ENCODE results near the gene VKORC1L1. TPM values are rescaled to one million over a fixed set of nuclear protein-coding genes. Genes with fewer than 3 reads are reported as not detected.

The VKORC1L1 gene
- total RNA-seq, 4 donors from 2014 or later: 5.0 to 11.0 (median 9.4) TPM

- Histone ChIP-seq H3K4me3 (no peak overlapping the region), H3K27ac (no peak overlapping the region), H3K27me3 (no peaks in the 10 kb centered on the region), H3K36me3 (no peaks in the 10 kb centered on the region), H3K9me3 (no peaks in the 10 kb centered on the region), H3K4me1 (no peaks in the 10 kb centered on the region)
- DNase-seq: no peak
- TF ChIP-seq, protein P1, sequence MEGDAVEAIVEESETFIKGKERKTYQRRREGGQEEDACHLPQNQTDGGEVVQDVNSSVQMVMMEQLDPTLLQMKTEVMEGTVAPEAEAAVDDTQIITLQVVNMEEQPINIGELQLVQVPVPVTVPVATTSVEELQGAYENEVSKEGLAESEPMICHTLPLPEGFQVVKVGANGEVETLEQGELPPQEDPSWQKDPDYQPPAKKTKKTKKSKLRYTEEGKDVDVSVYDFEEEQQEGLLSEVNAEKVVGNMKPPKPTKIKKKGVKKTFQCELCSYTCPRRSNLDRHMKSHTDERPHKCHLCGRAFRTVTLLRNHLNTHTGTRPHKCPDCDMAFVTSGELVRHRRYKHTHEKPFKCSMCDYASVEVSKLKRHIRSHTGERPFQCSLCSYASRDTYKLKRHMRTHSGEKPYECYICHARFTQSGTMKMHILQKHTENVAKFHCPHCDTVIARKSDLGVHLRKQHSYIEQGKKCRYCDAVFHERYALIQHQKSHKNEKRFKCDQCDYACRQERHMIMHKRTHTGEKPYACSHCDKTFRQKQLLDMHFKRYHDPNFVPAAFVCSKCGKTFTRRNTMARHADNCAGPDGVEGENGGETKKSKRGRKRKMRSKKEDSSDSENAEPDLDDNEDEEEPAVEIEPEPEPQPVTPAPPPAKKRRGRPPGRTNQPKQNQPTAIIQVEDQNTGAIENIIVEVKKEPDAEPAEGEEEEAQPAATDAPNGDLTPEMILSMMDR (IDR thresholded peaks at IDR 0.05): no peak
- no peak for TF ChIP-seq POLR2A (IDR thresholded peaks at IDR 0.05)
Measured at GRCh38 chr7:65912237-65912636, 39.4 kb downstream of the VKORC1L1 start.

DNA sequence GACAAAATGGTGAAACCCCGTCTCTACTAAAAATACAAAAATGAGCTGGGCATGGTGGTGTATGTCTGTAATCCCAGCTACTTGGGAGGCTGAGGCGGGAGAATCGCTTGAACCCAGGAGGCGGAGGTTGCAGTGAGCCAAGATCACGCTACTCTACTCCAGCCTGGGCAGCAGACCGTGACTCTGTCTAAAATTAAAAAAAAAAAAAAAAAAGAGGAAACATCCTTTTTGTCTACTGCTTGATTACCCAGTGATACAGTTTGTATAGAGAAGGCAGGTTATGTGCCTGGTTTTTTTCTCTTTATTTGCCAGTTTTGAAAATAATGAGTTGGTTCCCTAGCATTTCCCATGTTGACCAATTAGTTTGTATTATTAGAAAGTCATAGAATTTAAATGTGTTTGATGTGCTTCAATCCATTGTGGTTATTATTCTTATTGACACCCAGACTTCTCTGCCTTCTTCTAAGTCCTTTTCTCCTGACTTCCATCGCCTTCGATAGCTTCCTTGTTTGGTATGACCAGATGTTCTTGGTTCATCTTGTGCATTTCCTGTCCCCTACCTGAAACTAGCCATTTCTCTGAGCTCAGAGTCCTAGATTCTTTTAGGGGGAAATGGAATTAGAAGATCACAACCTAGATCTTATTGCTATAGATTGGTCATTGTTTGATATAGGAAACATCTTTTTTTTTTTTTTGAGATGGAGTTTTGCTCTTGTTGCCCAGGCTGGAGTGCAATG is 43.2 kb downstream of the VKORC1L1 start:
- no peaks in the 10 kb centered on the region for H3K36me3 ChIP-seq
- no peak overlapping the region for H3K27ac ChIP-seq
- H3K4me3 ChIP-seq: no peak overlapping the region
- TF ChIP-seq, protein P1 (IDR thresholded peaks at IDR 0.05): no peak
- TF ChIP-seq POLR2A (IDR thresholded peaks at IDR 0.05): no peak
- H3K9me3 ChIP-seq: no peaks in the 10 kb centered on the region
- H3K4me1 ChIP-seq: no peaks in the 10 kb centered on the region
- no peaks in the 10 kb centered on the region for H3K27me3 ChIP-seq
- DNase-seq: no peak

- Histone ChIP-seq H3K4me3 (no peak overlapping the region), H3K36me3 (no peaks in the 10 kb centered on the region), H3K9me3 (no peaks in the 10 kb centered on the region), H3K27ac (no peak overlapping the region), H3K4me1 (no peaks in the 10 kb centered on the region), H3K27me3 (no peaks in the 10 kb centered on the region)
- TF ChIP-seq, protein P1 (IDR thresholded peaks at IDR 0.05): no peak
- TF ChIP-seq POLR2A (IDR thresholded peaks at IDR 0.05): no peak
- no peak for DNase-seq
Measured at GRCh38 chr7:65923316-65923715, 50.4 kb downstream of the VKORC1L1 start.

DNA sequence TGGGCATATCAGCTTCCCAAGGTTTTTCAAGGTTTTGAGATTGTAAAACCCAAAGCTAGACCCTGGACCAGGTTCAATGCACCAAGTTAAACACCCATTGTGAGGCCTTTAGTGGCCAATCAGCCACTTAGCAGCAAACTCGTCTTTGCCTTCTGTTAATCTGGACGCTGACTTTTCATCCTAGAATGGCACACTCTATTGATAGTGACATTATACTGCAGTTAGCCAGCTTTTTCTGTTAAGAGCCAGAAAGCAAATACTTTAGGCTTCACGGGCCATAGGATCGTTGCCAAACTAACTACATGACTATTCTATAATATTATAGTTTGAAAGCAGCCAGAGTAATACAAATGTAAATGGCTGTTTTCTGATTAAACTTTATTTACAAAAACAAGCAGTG is 51.3 kb downstream of the VKORC1L1 start:
- H3K27me3 ChIP-seq: no peaks in the 10 kb centered on the region
- TF ChIP-seq POLR2A (IDR thresholded peaks at IDR 0.05): no peak
- TF ChIP-seq, protein P1 (IDR thresholded peaks at IDR 0.05): no peak
- H3K9me3 ChIP-seq: no peaks in the 10 kb centered on the region
- no peak for DNase-seq
- no peak overlapping the region for H3K27ac ChIP-seq
- no peaks in the 10 kb centered on the region for H3K4me1 ChIP-seq
- H3K36me3 ChIP-seq: no peaks in the 10 kb centered on the region
- H3K4me3 ChIP-seq: no peak overlapping the region

- TF ChIP-seq, protein P1 (IDR thresholded peaks at IDR 0.05): no peak
- TF ChIP-seq POLR2A (IDR thresholded peaks at IDR 0.05): no peak
- H3K27ac ChIP-seq: no peak overlapping the region
- H3K27me3 ChIP-seq: no peaks in the 10 kb centered on the region
- H3K4me1 ChIP-seq: no peaks in the 10 kb centered on the region
- no peaks in the 10 kb centered on the region for H3K36me3 ChIP-seq
- H3K9me3 ChIP-seq: no peaks in the 10 kb centered on the region
- no peak overlapping the region for H3K4me3 ChIP-seq
- no peak for DNase-seq
Measured at GRCh38 chr7:65925040-65925439, 52.2 kb downstream of the VKORC1L1 start.

Measured in Peyer's patch (tissue), 4 donors.